ENCODE results near the gene FZR1. TPM values are rescaled to one million over a fixed set of nuclear protein-coding genes. Genes with fewer than 3 reads are reported as not detected.

Gene FZR1
- total and polyA plus RNA-seq, 2 experiments from 2014 or later: 16.1 to 39.2 TPM

GRCh38 chr19:3468211-3468610 is 37.9 kb upstream of the FZR1 start:
- H3F3A ChIP-seq (replicated peaks; ENCODE audit: low read depth): no peaks in the 10 kb centered on the region
- H3K27ac ChIP-seq (ENCODE audit: low read depth): no peak overlapping the region
- H3K9me2 ChIP-seq (ENCODE audit: insufficient read depth): no peaks in the 10 kb centered on the region
- no peaks in the 10 kb centered on the region for H3K79me2 ChIP-seq (replicated peaks; ENCODE audit: insufficient read depth)
- TF ChIP-seq ZNF114 (CRISPR knock-in tag; IDR thresholded peaks at IDR 0.05): no peak
- TF ChIP-seq CTCF (conservative IDR thresholded peaks at IDR 0.05; ENCODE audit: low read depth in 2 of 2): no peak
- TF ChIP-seq EZH2 (IDR thresholded peaks at IDR 0.05; ENCODE audit: low read depth, unreplicated experiment): no peak
- no peak for TF ChIP-seq ETS1 (IDR thresholded peaks at IDR 0.05)
- TF ChIP-seq REST (IDR thresholded peaks at IDR 0.05; ENCODE audit: unreplicated experiment): no peak
- no peak for TF ChIP-seq STAT1 (IDR thresholded peaks at IDR 0.05; ENCODE audit: unreplicated experiment)
- TF ChIP-seq EZH2phosphoT487 (IDR thresholded peaks at IDR 0.05; ENCODE audit: unreplicated experiment): no peak
- TF ChIP-seq NANOG (IDR thresholded peaks at IDR 0.05; ENCODE audit: borderline replicate concordance): no peak
- TF ChIP-seq ZNF462 (CRISPR knock-in tag; IDR thresholded peaks at IDR 0.05): no peak
- TF ChIP-seq POLR2AphosphoS5 (IDR thresholded peaks at IDR 0.05; ENCODE audit: low read depth): no peak
- no peak for TF ChIP-seq CREB1 (CRISPR knock-in tag; IDR thresholded peaks at IDR 0.05; ENCODE audit: low read depth)
- TF ChIP-seq JUNB (IDR thresholded peaks at IDR 0.05; ENCODE audit: unreplicated experiment): no peak
- TF ChIP-seq ZNF331 (CRISPR knock-in tag; IDR thresholded peaks at IDR 0.05; ENCODE audit: low read depth): no peak
- Mint-ChIP-seq H3K27me3 (ENCODE audit: insufficient read depth, low read depth, poor library complexity) (peaks cover 35% of the 10 kb centered on the region), H3K36me3 (ENCODE audit: low read depth) (peaks cover 11% of the 10 kb centered on the region; the same call in 2 of the 3 replicates), H3K27ac (no peak overlapping the region), H3K4me1 (peaks cover 4% of the 10 kb centered on the region; the same call in 2 of the 3 replicates), H3K9me3 (peaks cover 29% of the 10 kb centered on the region), H3K4me3 (no peak overlapping the region)
- H3K36me3 ChIP-seq (ENCODE audit: insufficient read depth): no peaks in the 10 kb centered on the region
- no peak overlapping the region for H3K4me3 ChIP-seq
- H3K4me1 ChIP-seq (ENCODE audit: insufficient read depth): peaks cover 10% of the 10 kb centered on the region; the same call in 1 of the 2 replicates
- DNase-seq (ENCODE audit: low spot score) (no peak), ATAC-seq (no peak)
- H4K20me1 ChIP-seq (replicated peaks; ENCODE audit: insufficient read depth): no peaks in the 10 kb centered on the region
- H2AFZ ChIP-seq: no peak overlapping the region
- no peak overlapping the region for H3K4me2 ChIP-seq
- peaks cover 46% of the 10 kb centered on the region for H3K27me3 ChIP-seq (ENCODE audit: insufficient read depth)
